GM12892 (cell line): ENCODE measurements around the gene SLC35B4.

Source experiments
- DNase-seq: peaks from one replicate; pipeline ENCODE4 v3.0.0; 2011; ENCODE audit not compliant: insufficient read length
- FAIRE-seq: peaks from 2 replicates; lab custom pipeline; 2011; peaks lifted over from hg19 to GRCh38; lab: Jason Lieb, UNC
- POLR2A ChIP-seq: IDR thresholded peaks from 2 replicates; pipeline ENCODE4 v1.6.1; 2011; ENCODE audit warnings: low read depth, low read length, control low read depth
- POLR2AphosphoS5 ChIP-seq: IDR thresholded peaks from 2 replicates; pipeline ENCODE4 v1.6.1; 2011; ENCODE audit warnings: low read depth, low read length, control low read depth
- TAF1 ChIP-seq: IDR thresholded peaks from 2 replicates; pipeline ENCODE4 v1.6.1; 2011; ENCODE audit warnings: low read depth, mild to moderate bottlenecking, control low read depth, low read length, borderline replicate concordance

Gene SLC35B4

DNA sequence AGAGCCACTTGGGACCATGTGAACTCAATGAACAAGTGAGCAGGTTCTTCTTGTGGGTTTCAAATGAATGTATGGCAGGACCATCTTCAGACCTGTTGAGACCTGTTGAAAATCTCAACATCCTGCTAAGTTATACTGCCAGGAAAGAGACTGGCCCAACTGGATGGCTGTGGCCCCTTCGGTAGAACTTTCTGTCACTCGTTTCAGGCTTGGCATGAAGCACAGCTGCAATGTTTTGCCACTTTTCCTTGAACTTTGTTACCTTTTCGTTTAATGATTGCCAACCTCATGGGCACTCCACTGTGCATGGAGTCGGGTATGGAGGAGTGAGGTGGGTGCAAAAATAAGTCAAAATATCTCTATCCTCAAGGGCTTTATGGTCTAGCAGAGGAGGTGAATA, 36.7 kb upstream of the SLC35B4 start:
- no peak for TF ChIP-seq POLR2AphosphoS5
- TF ChIP-seq TAF1, result no peak
- TF ChIP-seq POLR2A, result no peak
- FAIRE-seq (no peak), DNase-seq (no peak)

DNA sequence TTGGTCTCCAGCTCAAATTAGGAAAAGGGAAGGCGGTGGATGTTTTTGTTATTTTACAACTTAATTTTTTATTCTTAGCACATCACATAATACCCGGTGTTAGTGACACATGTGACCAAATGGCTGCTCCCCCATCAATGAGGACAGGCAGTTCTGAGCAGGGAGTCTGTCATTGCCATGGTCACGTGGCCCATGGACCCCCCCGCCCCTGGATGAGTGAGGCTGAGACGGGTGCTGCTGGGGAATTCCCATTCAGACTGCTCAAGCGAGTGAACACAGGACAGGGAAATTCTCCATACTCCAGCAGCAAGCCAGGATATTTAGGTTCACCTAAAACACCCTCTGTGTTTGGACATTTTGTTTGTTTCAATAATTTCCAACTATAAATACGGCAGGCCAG, 34.7 kb upstream of the SLC35B4 start:
- DNase-seq (no peak), FAIRE-seq (no peak)
- TF ChIP-seq POLR2A, result no peak
- TF ChIP-seq TAF1, result no peak
- no peak for TF ChIP-seq POLR2AphosphoS5

DNA sequence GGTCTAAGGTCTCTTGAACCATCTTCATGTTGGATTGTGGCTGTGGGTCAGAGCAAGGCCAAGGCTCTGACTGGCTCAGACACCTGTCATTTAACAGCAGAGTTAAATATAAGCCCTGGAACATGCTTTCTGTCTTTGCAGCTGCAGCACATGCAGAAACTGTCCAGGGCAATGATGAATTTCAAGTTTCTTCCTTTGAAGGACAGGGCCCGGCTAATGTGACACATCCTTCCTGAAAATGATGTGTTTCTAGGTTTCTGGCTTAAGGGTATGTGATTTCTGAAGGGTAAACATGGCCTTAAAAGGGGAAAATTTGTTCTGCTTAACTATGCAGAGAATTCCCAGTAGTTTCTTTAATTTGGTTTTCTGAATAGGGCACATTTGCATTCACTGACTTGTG, 34.0 kb upstream of the SLC35B4 start:
- no peak for TF ChIP-seq POLR2A
- TF ChIP-seq POLR2AphosphoS5, result no peak
- TF ChIP-seq TAF1, result no peak
- FAIRE-seq, result no peak
- DNase-seq, result no peak

DNA sequence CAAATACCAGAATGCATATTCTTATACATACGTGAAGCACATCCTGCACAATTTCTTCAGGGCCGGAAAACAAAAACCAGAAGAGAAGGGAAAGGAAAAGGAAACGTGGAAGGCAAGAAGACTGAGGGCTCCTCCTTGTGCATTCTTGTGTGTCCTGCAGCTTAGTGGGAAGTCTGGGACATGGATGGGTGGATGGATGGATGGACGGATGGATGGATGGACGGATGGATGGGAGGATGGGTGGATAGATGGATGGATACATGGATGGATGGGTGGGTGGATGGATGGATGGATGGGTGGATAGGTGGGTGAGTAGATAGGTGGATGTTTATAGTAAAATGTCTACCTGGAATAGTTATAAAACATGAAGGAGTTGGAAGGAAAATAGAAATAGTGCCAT, 30.8 kb upstream of the SLC35B4 start:
- no peak for FAIRE-seq
- TF ChIP-seq TAF1, result no peak
- no peak for TF ChIP-seq POLR2AphosphoS5
- TF ChIP-seq POLR2A, result no peak
- DNase-seq, result no peak

DNA sequence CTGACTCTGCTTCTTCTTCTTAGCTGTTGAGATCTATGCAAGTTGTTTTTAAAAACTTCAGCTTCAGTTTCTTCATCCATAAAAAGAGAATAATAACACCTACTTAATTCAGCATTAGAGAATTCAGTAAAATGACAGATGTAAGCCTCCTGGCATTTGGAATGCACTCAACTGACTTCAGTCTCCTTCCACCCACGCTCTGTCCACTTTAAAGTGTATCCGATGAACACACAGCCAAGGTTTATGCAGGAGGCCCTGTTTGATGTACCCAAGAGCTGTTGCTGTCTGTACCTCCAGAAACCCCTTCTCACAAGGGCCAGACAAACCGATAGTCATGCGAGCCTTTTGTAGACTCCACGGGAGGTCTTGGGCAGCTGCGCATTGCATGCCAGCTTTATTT, 27.1 kb upstream of the SLC35B4 start:
- no peak for TF ChIP-seq POLR2AphosphoS5
- TF ChIP-seq POLR2A, result no peak
- no peak for TF ChIP-seq TAF1
- FAIRE-seq, result no peak
- no peak for DNase-seq

DNA sequence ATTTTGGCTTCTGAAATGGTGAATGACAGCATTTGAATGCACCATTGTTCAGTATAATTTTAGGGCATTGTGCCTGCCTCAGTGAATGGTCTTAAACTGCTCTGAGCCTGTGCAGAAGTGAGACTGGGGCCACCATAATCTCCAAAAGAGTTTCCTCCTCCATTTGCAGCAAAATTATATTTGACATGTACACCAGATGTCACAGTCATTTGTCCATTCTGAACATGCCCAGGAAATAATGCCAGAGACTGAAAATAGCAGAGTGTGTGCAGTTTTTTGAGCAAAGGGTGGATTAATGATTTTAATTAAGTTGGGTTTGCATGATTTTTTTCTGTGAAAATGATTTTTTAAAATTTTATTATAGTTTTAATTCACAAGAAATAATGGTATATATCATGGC, 26.4 kb upstream of the SLC35B4 start:
- no peak for DNase-seq
- no peak for FAIRE-seq
- TF ChIP-seq TAF1 (no peak), POLR2AphosphoS5 (no peak), POLR2A (no peak)

DNA sequence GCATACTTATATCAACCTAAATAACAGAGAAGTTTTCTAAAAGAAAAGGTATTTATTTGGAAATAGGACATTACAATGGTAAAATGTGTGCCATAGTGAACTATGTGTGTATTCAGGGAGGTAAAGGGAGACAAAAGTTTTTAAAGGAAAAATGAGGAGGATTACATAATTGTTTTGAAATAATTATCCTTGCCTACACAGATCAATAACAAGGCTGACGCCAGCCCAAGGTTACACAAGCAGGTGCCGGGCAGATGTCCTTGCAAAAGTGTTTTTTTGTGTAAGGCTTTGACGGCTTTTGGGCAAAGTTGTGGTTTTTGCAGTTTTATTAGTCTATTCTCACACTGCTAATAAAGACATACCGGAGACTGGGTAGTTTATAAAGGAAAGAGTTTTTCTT, 22.7 kb upstream of the SLC35B4 start:
- TF ChIP-seq TAF1 (no peak), POLR2A (no peak), POLR2AphosphoS5 (no peak)
- FAIRE-seq, result no peak
- no peak for DNase-seq

DNA sequence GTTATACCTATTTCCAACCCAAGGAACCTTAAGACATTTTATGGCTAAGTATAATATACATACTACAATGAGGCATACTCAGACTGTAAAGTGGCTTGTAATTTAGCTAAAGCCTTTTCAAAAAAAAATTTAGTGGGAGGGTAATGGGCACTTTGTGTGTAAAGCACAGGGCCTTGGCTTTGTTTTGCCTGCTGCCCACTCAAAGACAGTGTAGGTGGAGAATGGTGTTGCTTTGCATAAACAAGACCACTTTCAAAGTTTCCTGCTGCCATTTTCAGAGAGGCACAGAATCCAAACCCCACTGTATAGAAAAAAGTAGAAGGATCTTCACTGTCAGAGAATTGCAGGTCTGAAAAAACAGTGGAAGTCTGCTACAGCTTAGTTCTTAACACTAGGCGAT, 21.2 kb upstream of the SLC35B4 start:
- no peak for TF ChIP-seq POLR2AphosphoS5
- no peak for TF ChIP-seq TAF1
- no peak for TF ChIP-seq POLR2A
- FAIRE-seq, result no peak
- DNase-seq, result no peak

DNA sequence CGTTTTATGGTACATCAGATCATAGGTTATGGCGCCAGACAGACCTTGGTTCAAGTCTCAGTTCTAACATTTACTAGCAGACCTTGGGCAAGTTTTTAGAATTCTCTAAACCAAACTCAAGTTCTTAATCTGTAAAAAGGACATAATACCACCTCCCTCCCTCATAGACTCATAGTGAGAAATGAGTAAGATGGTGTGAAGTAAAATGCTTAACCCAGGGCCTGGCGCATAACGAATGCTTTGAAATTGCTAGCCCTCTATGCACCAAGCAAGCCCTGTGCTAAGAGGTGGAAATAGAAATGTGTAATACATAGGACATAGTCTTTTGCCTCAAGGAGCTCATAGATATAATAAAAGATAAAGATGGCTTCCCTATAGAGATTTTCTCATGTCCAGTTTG, 17.7 kb upstream of the SLC35B4 start:
- FAIRE-seq (no peak), DNase-seq (no peak)
- no peak for TF ChIP-seq TAF1

DNA sequence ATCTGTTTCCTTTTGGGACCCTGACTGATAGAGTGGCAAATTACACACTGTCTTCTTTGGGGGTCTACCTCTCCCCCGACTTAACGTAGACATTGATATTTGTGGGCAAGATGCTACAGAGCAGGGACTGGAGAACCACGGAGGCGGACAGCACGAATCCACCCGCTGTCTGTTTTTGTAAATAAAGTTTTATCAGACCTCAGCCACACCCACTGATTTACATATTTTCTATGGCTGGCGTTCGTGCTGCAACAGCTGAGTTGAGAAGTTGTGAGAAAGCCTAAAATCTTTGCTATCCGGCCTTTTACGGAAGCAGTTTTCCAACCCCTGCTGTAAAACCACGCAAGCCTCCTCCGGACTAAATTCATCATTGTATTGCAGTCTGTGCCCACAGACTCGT, 17.2 kb upstream of the SLC35B4 start:
- FAIRE-seq (no peak), DNase-seq (no peak)
- TF ChIP-seq POLR2A, result no peak

DNA sequence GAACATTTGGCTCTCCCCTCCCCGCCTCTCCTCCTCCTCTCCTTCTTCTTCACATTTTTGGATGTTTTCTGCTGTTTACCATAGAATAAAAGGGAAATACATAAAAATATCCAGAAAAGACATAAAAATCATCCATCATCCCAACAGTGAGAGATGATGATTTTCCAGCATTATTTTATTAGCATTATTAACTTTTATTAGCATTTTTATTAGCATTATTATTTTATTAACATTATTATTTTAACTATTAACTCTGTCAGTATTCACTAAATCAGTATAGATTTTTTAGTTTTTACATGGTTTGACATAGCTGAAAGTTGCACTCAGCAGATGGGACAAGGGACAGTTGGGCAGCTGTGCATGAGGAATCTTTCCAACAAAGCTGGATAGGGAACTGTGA, 16.2 kb upstream of the SLC35B4 start:
- no peak for TF ChIP-seq TAF1
- TF ChIP-seq POLR2AphosphoS5, result no peak
- no peak for TF ChIP-seq POLR2A
- no peak for DNase-seq
- no peak for FAIRE-seq

DNA sequence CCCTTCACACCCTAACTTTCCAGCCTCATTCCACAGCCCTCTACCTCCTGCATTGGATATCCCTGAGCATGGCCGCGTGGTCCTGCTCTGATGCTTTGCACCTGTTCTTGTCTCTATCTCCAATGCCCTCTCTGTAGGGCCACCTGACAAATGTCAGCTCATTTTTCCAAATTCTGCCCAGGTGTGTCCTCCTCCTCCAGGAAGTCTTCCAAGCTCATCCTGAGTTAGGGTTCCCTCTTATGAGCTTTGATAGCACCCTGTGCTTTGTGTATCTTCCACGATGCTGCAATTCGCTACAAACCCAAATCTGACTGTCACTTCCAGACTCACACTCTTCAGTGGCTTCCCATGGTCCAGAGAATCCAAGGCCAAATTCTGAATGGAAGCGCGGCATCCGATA, 14.7 kb upstream of the SLC35B4 start:
- DNase-seq (no peak), FAIRE-seq (no peak)
- TF ChIP-seq POLR2A (no peak), TAF1 (no peak), POLR2AphosphoS5 (no peak)

DNA sequence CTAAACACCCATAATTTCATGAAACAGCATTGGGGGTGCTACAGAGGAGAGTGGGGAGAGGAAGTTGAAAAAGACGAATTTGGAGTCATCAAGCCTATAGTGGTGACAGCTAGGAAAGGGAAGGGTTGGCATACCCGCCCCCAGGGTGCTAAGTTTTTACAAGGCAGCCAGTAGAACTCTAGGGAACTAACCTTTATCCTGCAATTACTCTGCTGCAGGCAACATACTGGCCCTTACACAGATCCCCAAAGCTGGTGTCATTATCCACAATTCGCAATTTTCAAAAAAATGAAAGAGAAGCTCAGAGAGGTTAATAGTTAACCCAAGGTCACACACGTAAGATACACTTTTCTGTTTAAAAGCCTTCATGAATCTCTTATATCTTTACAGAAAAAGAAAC, 14.2 kb upstream of the SLC35B4 start:
- no peak for DNase-seq
- FAIRE-seq, result no peak
- TF ChIP-seq TAF1 (no peak), POLR2AphosphoS5 (no peak), POLR2A (no peak)

DNA sequence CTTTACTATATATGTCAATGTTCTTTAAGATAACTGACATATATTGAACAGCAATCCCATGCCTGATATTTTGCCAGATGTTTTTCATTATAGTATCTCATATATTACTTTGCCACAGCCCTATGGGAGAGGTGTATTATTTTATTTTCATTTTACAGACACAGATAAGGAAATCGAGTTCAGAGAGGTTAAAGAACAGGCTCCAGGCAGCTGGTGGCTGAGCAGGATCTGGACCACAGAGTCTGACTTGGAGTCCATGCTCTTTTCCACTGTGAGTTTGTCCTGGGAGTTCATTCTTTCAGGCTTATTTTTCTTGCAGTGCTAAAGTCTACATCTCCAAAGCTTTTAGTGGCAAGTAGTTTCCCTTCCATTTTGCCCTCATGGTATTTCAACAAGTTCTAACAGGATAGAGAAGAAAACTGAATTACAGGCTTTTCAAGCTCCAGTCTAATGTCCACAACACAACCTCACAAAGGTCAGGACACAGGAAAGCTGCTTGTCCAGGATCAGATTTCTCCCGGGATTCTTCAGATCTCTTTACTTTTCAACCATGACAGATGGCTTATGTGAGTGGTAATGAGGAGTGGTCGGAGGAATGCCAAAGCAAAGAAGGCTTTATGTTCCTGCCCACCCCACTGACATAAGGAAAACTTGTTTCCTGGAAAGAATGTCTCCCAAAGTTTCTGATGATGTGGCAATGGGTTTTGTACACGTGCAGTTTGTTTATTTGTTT, 13.1 kb upstream of the SLC35B4 start:
- TF ChIP-seq POLR2AphosphoS5, result no peak
- TF ChIP-seq POLR2A, result no peak
- TF ChIP-seq TAF1, result no peak
- FAIRE-seq, result no peak
- no peak for DNase-seq
